Dermis blood vessel endothelial cell (primary cell): ENCODE data around the gene POLE. TPM values are rescaled to one million over a fixed set of nuclear protein-coding genes. Genes with fewer than 3 reads are reported as not detected.

Experiments used
- DNase-seq: peaks from one replicate; pipeline ENCODE4 v3.0.0; 2010
- total RNA-seq: library from RNA; depleted of rRNA; stranded (reverse); fragments of >200 nt; gene quantifications from 2 replicates; pipeline ENCODE4 v1.2.3, GENCODE V29; 2014

Gene POLE, protein sequence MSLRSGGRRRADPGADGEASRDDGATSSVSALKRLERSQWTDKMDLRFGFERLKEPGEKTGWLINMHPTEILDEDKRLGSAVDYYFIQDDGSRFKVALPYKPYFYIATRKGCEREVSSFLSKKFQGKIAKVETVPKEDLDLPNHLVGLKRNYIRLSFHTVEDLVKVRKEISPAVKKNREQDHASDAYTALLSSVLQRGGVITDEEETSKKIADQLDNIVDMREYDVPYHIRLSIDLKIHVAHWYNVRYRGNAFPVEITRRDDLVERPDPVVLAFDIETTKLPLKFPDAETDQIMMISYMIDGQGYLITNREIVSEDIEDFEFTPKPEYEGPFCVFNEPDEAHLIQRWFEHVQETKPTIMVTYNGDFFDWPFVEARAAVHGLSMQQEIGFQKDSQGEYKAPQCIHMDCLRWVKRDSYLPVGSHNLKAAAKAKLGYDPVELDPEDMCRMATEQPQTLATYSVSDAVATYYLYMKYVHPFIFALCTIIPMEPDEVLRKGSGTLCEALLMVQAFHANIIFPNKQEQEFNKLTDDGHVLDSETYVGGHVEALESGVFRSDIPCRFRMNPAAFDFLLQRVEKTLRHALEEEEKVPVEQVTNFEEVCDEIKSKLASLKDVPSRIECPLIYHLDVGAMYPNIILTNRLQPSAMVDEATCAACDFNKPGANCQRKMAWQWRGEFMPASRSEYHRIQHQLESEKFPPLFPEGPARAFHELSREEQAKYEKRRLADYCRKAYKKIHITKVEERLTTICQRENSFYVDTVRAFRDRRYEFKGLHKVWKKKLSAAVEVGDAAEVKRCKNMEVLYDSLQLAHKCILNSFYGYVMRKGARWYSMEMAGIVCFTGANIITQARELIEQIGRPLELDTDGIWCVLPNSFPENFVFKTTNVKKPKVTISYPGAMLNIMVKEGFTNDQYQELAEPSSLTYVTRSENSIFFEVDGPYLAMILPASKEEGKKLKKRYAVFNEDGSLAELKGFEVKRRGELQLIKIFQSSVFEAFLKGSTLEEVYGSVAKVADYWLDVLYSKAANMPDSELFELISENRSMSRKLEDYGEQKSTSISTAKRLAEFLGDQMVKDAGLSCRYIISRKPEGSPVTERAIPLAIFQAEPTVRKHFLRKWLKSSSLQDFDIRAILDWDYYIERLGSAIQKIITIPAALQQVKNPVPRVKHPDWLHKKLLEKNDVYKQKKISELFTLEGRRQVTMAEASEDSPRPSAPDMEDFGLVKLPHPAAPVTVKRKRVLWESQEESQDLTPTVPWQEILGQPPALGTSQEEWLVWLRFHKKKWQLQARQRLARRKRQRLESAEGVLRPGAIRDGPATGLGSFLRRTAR (N-terminal part only)
- total RNA-seq: 32.5 and 39.7 TPM in 2 replicates

DNA sequence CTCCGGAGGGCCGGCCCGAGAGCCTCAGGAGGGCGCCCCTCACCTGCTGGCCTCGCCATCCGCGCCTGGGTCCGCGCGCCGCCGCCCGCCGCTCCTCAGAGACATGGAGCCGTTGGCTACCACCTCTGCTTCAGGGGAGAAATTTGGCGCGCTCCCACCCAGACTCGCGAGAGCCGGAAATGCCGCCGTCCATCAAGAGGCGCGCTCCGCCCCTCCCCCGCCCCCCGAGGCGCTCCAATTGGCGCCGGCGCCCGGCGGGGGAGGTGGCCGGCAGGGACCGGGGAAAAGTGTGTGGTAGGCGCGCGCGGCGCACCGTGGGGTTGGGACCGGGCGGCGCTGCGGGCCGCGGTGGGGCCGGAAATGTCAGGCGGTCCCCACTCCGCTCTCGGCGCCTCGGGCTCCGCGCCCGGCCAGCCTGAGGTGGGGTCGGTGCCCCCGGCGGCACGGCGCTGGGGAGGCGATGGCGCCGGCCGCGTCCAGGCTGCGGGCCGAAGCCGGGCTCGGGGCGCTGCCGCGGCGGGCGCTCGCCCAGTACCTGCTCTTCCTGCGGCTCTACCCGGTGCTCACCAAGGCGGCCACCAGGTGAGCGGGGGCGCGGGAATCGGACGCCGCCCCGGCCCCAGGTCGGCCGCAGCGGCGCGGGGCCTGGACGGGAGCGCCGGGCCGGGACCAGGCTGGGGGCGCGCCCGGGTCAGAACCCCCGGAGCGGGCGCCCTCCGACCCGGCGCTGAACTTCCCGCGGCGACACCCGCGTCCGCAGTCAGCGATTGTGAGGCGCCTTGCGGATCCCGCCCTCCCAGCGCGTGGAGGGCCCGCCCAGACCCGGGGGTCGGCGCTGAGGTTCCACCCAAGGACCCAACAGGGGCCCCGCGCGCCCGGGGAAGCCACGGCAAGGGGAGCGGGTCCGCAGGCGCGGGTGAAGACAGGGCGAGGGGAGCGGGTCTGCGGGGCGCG, at the start of gene POLE, which contains the start of gene PXMP2:
TSS of gene POLE (minus strand) at position 132 of the 954 bp plus-strand sequence. CDS start at position 105, 27 bp downstream.
TSS of gene PXMP2 (plus strand) at position 377 of the 954 bp plus-strand sequence. CDS start at position 461, 84 bp downstream.
- DNase-seq: peak; percentile 97

DNA sequence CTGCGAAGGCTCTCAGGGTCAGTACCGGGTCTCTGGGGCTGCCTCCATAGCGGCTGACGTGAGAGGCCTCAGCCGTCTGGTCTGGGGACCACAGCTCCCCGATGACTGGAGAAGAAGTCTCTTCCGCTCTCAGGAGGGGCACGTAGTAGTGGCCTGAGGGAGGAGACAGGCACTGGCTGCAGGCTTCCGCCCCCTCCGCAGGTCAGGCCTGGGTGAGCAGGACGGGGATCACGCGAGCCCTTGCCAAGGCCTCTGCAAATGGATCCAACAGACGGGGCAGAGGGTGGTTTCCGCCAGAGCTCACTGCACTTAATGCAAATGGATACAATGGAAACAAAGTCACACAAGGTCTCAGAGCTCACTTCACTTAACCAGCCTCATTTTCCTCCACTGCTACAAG, 49.8 kb upstream of the POLE start:
- DNase-seq: no peak

DNA sequence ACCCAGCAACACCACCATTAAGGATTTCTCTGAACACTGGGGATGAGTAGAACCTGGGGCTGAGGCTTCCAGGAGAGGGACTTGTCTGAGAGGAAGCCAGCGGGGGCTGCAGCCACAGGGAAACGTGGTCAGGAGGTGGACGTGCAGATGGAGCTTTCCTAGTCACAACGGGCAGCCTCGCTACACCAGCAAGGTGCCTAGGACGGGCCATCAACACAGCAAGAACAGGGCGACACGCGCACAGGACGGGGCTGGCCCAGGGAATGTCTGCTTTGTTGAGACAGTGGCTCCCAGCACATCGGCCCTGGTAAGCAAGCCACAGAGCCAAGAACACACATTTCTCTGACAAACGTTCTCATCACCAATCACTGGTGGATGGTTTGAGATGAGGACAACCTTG, 49.2 kb upstream of the POLE start:
- no peak for DNase-seq

DNA sequence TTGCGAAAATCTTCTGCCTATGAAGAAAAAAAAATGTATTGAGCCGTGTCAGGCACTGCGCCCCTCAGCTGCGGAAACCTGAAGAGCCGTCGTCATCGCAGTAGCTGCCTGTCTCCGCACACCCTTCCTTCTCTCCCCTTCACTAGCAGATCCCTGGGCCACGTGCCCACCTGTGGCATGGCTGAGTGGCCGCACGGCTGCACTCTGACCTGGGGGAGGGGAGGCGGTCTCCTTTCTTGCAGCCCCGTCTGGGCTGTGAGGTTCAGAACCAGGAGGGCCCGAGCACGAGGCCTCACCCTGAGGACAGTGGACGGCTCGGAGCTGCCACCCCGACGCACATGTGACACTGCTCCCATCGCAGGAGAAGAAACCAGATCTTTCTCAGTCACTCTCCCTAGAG, 48.4 kb upstream of the POLE start:
- no peak for DNase-seq

DNA sequence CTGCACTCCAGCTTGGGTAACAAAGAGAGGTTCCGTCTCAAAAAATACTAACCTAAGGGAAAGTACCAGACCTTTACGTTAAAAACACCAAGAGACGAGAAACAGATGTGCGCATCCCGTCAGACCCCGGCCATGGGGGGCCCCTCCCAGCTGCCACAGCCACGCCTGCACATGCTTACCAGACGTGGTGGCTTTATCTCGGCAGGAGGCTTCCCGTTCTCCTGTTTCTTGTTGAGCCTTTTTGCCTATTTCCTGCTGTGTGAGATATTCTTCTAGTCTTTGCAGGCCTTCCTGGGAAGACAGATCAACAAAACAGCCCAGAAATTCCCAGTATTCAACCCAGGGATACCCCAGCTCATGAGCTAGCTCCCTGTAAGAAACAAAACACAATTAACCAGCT, 47.1 kb upstream of the POLE start:
- DNase-seq: no peak

DNA sequence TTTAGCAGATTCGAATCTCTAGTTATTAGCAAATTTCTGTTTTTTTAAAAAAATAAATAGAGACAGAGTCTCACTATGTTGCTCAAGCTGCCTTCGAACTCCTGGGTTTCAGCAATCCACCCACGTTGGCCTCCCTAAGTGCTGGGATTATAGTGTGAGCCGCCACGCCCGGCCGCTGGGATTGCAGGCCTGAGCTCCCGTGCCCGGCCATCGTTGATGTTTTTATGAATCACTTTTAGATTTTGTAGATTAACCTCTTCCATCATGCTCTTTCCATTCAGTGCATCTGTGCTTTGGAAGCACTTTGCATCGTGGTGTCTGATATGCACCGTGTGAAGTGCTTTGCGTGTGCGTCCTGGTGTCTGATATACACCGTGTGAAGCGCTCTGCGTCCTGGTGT, 44.4 kb upstream of the POLE start:
- no peak for DNase-seq

DNA sequence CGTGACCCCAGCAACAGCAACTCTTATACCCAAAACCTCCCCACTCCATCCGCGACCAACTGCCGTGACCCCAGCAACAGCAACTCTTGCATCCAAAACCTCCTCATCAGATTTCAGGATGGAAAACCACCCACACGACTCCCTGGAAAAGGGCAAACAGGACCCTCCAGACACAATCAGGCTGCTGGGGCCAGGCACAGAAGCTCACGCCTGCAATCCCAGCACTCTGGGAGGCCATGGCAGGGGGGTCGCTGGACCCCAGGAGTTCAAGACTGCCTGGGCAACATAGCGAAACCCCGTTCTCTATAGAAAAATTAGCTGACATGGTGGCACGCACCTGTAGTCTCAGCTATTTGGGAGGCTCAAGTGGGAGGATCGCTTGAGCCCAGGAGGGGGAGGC, 43.2 kb upstream of the POLE start:
- DNase-seq: no peak

DNA sequence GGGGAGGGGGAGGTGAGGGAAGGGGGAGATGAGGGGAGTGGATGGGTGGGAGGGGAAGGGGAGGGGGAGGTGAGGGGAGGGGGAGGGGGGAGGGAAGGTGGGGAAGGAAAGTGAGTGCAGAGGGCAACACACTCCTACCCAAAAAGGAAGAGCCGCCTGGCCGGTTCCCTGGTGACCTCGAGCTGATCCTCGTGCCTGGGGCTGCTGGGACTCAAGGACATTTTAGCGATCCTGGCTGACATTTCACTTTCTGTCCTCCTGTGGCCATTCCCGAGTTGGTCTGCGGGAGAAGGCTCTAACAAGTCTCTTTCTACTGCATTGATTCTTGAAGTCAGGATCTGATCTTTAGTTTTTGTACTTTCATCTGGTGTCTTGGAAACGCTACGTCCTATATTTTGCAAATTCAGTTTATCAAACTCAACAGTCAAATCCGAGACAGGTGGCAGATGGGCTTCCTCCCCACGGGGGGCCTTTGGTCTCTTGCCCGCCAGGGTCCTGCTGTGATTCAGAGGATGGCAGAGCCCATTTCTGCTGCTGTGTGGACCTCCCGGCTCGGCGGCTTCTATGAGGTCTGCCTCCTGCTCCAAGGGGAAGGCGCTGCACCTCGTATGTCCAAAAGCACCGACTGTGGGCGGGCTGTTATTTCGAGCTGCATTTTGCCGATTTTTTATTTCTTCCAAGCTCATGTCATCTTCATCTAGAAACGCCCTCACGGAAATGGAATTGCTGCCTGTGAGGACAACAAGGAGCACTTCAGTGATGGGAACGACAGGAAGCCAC, 42.6 kb upstream of the POLE start:
- no peak for DNase-seq

DNA sequence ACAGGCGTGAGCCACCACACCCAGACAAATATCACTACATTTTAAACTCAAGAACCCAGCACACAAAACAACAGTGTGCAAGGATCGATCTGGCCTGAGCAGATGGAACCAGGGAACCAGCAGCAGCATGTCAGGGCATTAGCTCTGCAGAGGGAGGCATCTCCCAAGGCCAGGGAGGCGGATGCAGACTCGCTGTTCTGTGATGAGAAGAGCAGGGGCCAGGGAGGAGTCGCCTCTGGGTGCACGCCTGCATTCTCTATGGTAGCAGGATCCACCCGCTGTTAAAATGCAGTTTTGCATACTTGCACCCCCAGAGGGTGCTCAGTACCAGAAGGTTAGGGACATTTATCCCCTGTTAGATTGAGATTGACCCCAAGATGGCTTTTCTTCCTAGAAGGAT, 41.4 kb upstream of the POLE start:
- no peak for DNase-seq

DNA sequence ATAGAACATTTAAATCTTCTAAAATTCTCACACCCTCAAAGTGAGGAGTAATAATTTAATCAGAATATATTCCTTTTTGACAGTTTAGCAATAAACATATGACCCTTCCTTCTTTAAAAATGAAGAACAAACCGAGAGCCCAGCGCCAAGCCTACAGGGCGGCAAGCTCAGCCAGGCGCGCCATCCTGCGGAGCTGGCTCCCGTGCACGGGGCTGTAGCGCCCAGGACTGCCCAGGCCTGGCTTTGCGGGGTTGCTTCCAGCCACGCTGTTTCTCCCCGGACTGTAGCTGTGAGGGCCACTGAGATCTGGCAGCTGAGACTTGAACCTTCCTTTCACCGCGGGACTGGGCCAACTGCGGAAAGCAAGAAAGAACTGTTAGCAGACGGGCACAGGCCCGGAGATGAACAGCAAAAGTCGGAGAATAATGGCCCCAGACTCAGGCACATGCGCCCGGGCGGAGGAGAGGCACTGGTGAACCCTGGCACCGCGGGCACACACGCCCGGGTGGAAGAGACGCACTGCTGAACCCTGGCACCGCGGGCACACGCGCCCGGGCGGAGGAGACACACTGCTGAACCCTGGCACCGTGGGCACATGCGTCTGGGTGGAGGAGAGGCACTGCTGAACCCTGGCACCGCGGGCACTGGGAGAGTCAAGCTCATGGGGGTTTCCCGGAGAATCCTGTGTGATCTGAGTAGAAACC, 40.1 kb upstream of the POLE start:
- no peak for DNase-seq

DNA sequence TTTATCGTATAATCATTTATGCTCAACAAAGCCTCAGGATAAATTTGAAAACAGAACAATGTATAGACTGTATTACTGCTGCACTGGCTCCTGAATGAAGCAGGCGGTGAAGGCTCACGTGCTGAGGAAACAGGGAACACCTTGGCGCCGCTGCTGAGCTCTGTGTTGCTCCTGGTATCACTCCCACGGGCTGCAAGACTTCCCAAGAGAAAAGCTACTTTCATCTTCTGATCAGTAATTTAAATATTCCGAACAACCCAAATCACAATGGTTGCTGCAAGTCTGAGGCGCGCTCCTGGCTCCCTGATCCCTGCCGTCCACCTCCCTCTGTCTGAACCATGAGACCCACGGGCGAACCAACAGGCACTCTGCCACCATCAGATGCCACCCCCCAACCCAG, 39.2 kb upstream of the POLE start:
- no peak for DNase-seq

DNA sequence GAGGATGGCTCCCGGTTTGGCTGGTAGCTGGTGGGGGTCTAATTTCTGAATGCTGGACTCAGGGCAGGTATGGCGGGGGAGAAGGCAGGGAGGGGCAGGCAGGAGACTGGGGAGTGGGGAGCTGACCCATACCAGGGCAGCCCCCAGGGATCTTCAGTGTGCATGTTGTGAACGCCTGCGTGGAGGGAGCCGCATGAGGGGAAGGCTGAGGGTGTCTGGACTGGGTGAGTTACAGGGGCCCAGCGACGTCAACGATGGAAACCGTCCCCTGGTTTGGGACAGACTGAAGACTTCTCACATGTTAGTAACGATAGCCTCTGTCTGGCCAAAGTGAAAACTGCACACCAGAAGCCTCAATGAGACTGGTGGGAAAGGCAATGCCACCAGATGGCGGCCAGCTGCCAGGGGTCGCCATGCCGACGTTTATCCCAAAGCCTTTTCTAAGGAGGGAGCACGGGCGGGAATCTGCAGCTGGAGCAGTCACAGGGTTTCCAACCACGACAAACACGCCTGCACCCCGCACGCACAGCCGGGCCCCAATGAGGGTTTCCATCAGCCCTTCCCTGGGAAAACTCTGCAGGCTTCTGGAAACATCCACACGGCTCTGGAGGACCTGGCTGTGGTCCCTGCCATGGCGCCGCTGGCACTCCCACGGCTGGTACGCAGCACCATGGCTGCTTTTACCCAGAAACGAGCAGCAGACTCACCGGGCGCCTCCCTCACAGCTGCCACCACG, 37.5 kb upstream of the POLE start:
- no peak for DNase-seq

DNA sequence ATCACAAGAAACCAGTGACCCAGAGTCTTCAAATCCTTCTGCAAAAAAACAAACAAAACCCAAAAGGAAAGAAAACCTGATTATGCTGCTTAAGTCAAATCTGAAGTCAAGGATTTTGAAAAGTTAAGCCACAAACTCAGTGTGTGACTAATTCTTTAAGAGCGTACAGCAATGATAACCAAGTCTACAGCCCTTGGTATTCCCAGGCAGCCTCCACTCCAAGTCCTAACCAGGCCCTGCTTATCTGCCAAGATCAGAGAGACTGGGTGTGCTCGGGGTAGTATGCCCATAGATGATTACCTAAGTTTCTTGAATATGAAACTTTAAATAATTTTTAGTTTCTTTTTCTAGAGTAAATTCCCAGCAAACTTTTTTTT, 36.6 kb upstream of the POLE start:
- no peak for DNase-seq

DNA sequence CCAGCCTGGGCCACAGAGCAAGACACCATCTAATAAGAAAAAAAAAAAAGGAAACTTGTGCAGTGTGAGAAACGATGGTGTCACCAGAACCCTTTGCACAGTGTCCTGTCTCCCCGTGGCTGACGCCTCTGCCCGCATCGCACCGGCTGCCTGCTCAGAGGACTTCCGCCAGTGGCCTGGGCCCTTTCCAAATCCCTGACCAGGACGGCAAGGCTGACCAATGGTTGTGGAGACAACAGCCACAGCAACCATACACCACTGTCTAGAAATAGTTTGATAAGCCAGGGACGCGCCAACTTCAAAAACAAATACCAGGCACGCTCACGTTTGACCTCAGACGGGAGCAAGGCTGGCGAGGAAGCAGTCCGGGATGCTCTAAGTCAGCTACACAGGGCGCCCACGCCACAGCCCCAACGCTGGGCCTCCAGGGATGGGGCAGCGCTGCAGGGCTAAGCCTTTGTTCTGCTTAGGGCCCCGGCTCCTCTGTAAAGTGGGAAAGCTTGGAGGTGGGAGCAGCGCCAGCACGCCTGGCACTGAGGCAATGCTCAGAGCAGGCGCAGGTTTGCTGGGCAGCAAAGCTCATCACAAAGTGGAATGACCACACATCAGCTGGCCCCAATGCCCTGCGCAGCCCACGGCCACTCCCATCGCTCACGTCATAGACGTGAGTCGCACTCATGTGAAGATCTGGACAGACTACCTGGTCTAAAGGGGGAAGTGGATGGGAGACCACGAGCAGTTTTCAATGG, 36.0 kb upstream of the POLE start:
- DNase-seq: no peak

DNA sequence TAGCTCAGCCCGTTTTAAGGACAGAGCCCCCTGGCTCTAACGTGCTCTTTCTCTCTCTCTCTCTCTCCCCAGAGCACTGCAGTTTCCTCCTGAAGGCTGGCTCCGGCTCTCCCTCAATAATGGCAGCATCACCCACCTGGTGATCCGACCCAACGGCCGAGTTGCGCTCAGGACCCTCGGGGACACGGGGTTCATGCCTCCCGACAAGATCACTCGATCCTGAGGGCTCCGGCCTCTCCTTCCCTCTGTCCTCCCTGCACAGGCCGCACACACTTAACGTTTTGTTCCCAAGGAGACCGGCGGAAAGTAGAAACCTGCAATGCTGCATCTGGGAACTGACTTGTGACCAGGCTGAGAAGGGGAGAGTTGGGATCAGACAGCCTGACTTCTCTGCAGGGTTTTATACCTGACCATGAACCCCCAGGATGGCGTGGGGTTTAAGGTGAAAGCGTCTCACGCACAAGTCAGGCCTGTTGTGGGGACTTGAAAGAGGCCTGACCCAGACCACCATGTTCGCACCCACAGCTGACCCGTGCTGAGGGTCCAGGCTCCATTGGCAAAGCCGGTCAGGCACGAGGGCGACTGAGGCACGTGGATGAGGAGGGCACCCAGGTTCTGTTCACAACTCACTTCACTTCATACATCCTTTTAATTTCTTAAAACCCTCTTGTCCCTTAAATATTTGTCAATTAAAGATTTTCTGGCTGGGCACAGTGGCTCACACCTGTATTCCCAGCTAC, 33.6 kb upstream of the POLE start:
- DNase-seq: no peak

DNA sequence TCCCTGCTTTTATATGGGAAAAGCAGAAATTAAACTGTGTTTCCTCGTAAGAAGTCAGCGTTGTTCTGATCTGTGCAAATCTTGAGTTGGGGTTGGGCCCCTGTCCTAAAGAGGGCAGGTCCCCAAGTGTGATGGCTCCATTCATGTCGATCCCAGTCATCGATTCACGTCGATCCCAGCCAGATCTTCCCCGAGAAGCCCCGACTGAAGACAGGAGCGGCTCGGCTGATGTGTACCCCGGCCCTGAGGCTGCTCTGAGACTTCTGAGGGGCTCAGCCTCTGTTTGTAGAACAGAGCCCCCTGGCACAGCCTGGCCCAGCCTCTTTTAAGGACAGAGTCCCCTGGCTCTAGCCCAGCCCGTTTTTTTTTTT, 32.8 kb upstream of the POLE start:
- no peak for DNase-seq

DNA sequence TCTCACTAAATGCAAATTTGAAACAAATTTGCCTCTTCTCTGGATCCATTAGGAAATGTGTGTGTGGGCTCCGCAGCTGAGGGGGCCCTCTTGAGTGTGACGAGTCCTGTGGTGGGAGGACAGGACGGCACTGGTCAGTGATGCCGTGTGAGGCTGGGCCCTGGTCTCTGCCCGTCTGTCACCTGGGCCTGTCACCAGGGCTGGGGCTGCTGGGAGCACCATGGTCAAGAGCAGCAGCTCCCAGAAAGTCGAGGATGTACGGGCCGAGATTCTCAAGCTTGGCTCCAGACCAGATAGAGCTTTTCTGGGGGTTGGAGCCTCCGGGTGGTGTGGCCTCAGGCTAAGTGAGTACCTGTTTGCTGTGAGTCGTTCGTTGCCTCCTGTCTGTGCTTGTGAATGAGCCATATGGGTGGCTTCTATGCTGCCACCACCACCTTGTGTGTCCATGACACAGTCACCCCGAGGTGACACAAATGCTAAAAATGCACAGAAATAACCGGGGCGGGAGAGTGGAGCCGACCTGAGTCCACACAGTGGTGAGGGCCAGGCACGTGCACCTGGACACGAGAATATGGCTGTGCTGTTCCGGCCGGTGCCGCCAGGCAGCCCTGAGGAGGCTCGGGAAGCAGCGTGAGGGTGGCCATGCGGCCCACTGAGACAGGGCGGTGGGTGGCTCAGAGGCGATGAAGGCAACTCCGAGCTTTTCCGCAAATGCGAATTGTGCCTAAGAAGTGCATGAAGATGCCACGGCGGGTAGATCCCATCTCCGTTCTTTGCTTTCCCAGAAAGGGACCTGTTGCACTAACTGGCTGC, 32.2 kb upstream of the POLE start:
- no peak for DNase-seq
